Chondrocyte (in vitro differentiated cells): ENCODE results near the gene C8A. TPM values are rescaled to one million over a fixed set of nuclear protein-coding genes. Genes with fewer than 3 reads are reported as not detected.

Experiments used
- DNase-seq: peaks from one replicate; pipeline ENCODE4 v3.0.0; 2021; ENCODE audit warnings: mixed read lengths, low spot score
- H3K27ac Mint-ChIP-seq: one replicate; pipeline ENCODE4 v1.8.0; 2021; ENCODE audit warnings: mild to moderate bottlenecking, moderate library complexity, mixed read lengths; ENCODE audit not compliant: unreplicated experiment
- H3K27me3 Mint-ChIP-seq: 2 replicates; pipeline ENCODE4 v1.8.0; 2021; ENCODE audit warnings: low read depth, mixed read lengths
- H3K36me3 Mint-ChIP-seq: 2 replicates; pipeline ENCODE4 v1.8.0; 2021; ENCODE audit warnings: low read depth, mixed read lengths
- H3K4me1 Mint-ChIP-seq: 2 replicates; pipeline ENCODE4 v1.8.0; 2021; ENCODE audit warnings: low read depth, mild to moderate bottlenecking, mixed read lengths
- H3K4me3 Mint-ChIP-seq: one replicate; pipeline ENCODE4 v1.8.0; 2021; ENCODE audit warnings: mild to moderate bottlenecking, moderate library complexity, mixed read lengths; ENCODE audit not compliant: unreplicated experiment
- H3K9me3 Mint-ChIP-seq: 2 replicates; pipeline ENCODE4 v1.8.0; 2021; ENCODE audit warnings: low read depth, mixed read lengths
- long read RNA-seq: library from polyadenylated mRNA; stranded (forward); transcript quantifications from one replicate; pipeline ENCODE4 v2.0.0, GENCODE V29; 2021
- total RNA-seq: library from RNA; stranded (reverse); gene quantifications from 3 replicates; pipeline ENCODE4 v1.2.1, GENCODE V29; 2021
- TF ChIP-seq, protein P1 (sequence below): fragments of 200-600 bp; sonication (generic); IDR thresholded peaks from 2 replicates; pipeline ENCODE4 v1.5.0; 2021; ENCODE audit warnings: antibody characterized with exemption, mild to moderate bottlenecking, moderate library complexity

The C8A gene
- not detected in 3 replicates for total RNA-seq
- long read RNA-seq = 0 reads

DNA sequence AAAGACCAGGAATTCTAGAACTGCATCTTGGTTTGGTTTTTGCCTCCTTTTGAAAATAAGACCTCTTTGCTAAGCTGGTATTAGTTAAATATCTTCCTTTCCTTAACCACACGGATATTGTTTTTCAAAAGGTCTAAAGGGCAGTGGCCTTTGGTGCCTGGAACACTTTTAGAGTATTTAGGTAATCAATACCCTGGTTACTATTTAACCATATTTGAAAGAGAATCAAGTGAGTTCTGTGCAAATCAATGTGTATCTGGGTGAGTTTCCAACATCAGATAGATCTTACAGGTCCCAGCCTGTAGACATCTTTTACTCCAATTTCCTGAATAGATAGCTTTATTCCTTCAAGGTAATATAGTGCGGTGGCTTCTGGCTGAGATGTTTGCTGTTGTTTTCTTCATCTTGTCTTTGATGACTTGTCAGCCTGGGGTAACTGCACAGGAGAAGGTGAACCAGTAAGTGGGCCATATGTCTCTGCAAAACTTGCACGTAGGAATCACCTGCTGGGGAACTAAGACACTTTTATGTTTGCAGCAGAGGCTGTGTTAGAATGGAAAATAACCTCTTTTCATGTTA lies at the start of gene C8A:
Gene C8A (plus strand): TSS at position 277 of the 579 bp plus-strand sequence. CDS start 105 bp downstream, at position 382.
- H3K36me3 Mint-ChIP-seq = no peaks in the 10 kb centered on the region
- no peak within 1 kb of the TSS for H3K4me3 Mint-ChIP-seq
- DNase-seq = no peak
- H3K27me3 Mint-ChIP-seq = peaks cover 6% of the 10 kb centered on the region
- TF ChIP-seq, protein P1, sequence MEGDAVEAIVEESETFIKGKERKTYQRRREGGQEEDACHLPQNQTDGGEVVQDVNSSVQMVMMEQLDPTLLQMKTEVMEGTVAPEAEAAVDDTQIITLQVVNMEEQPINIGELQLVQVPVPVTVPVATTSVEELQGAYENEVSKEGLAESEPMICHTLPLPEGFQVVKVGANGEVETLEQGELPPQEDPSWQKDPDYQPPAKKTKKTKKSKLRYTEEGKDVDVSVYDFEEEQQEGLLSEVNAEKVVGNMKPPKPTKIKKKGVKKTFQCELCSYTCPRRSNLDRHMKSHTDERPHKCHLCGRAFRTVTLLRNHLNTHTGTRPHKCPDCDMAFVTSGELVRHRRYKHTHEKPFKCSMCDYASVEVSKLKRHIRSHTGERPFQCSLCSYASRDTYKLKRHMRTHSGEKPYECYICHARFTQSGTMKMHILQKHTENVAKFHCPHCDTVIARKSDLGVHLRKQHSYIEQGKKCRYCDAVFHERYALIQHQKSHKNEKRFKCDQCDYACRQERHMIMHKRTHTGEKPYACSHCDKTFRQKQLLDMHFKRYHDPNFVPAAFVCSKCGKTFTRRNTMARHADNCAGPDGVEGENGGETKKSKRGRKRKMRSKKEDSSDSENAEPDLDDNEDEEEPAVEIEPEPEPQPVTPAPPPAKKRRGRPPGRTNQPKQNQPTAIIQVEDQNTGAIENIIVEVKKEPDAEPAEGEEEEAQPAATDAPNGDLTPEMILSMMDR = no peak
- H3K27ac Mint-ChIP-seq = no peak within 1 kb of the TSS
- H3K9me3 Mint-ChIP-seq = no peaks in the 10 kb centered on the region
- H3K4me1 Mint-ChIP-seq = no peaks in the 10 kb centered on the region

GRCh38 chr1:56806804-56807203 lies 47.8 kb upstream of the C8A start:
- no peak overlapping the region for H3K27ac Mint-ChIP-seq
- TF ChIP-seq, protein P1 = peak; percentile 39
- H3K27me3 Mint-ChIP-seq = peaks cover 8% of the 10 kb centered on the region
- no peaks in the 10 kb centered on the region for H3K9me3 Mint-ChIP-seq
- H3K36me3 Mint-ChIP-seq = no peaks in the 10 kb centered on the region
- no peak overlapping the region for H3K4me3 Mint-ChIP-seq
- DNase-seq = no peak
- H3K4me1 Mint-ChIP-seq = no peaks in the 10 kb centered on the region

DNA sequence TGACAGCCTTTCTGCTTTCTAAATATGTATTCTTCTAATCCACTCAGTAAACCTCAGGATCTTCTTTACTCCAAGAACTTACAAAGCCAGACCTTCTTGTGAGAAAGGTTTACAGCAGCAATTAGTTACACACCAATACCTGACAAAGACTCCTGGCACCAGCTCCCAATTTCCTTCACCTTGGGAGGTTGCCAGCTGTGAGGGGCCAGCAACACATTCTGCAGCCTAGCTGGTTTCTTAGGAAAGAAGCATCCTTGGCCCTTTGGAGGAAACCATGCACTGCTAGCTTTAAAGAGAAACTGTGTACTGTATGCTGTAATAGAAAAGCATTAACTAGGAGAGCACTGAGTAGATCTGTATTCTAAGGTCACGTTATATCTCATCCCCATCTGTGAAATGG lies 46.2 kb upstream of the C8A start:
- Mint-ChIP-seq H3K27ac (no peak overlapping the region), H3K9me3 (no peaks in the 10 kb centered on the region), H3K36me3 (no peaks in the 10 kb centered on the region), H3K4me3 (no peak overlapping the region), H3K27me3 (peaks cover 14% of the 10 kb centered on the region), H3K4me1 (no peaks in the 10 kb centered on the region)
- DNase-seq = no peak
- TF ChIP-seq, protein P1 = no peak

GRCh38 chr1:56811331-56811730 lies 43.3 kb upstream of the C8A start:
- Mint-ChIP-seq H3K4me1 (no peaks in the 10 kb centered on the region), H3K36me3 (peaks cover 2% of the 10 kb centered on the region), H3K4me3 (no peak overlapping the region), H3K27me3 (peaks cover 14% of the 10 kb centered on the region), H3K9me3 (peaks cover 12% of the 10 kb centered on the region), H3K27ac (no peak overlapping the region)
- TF ChIP-seq, protein P1 = no peak
- DNase-seq = no peak

DNA sequence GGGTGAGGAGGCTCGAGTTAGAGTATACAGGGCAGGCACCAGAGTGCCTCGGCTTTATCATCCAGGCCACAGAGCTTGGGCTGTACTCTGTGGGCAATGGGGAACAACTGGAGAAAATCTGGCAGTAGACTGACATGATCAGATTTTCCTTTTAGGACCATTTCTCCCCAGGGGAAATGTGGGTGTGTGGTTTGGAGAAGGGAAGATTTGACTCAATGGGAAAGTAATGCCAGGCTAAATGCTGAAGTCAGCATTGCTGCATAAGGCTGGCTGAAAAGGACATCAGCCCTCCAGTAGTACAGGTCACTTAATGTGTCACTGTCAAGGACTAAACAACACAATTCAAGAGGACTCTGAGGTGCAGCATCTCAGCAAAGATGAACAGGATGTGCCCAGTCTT lies 40.4 kb upstream of the C8A start:
- H3K9me3 Mint-ChIP-seq = peaks cover 12% of the 10 kb centered on the region
- TF ChIP-seq, protein P1 = no peak
- DNase-seq = no peak
- peaks cover 14% of the 10 kb centered on the region for H3K27me3 Mint-ChIP-seq
- peaks cover 11% of the 10 kb centered on the region for H3K4me1 Mint-ChIP-seq
- H3K27ac Mint-ChIP-seq = no peak overlapping the region
- H3K36me3 Mint-ChIP-seq = peaks cover 2% of the 10 kb centered on the region
- no peak overlapping the region for H3K4me3 Mint-ChIP-seq
